ENCODE data around the gene PPP4R3B. TPM values are rescaled to one million over a fixed set of nuclear protein-coding genes. Genes with fewer than 3 reads are reported as not detected.

The PPP4R3B gene
- total RNA-seq, 3 donors from 2014 or later = 66.3 to 72.2 (median 71.2) TPM

GRCh38 chr2:55518841-55519165 is 98.6 kb downstream of the PPP4R3B start:
- ATAC-seq = peak in 1 of 2 donors; percentile 4
- Mint-ChIP-seq H3K9me3 (no peaks in the 10 kb centered on the region), H3K4me1 (ENCODE audit: low read depth) (peaks cover 19% of the 10 kb centered on the region), H3K4me3 (peak overlapping the region; percentile 99), H3K36me3 (ENCODE audit: insufficient read depth) (peaks cover 3% of the 10 kb centered on the region), H3K27me3 (ENCODE audit: low read depth) (no peaks in the 10 kb centered on the region)
- DNase-seq = no peak

DNA sequence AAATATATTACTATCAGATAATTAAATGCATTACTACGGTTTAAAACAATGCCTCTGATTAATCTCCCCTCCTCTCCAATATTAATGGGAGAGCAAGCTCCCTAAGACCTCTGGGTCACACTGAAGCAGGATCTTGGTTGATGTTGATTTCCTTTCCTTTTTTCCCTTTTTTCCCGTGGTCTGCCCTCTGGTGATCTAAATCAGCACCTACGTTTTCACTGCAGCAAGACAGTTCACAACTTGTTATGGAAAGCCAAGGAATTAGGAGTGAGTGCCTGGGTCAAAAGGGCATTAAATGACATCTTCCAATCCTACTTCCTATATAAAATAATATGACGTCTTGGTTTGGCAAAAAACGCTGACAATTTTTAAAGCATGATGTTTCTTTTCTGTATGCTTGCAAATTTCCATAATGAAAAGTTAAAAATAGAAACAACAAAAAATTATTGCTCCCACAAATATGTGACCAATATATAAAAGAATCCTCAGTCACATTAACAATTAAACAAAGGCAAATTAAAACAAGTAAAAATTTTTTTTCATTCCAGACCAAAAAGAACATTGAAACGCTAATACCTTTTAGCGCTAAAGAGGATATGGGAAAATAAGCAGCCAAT is 105.8 kb downstream of the PPP4R3B start:
- Mint-ChIP-seq H3K9me3 (no peaks in the 10 kb centered on the region), H3K4me1 (ENCODE audit: low read depth) (no peaks in the 10 kb centered on the region), H3K4me3 (no peak overlapping the region), H3K36me3 (ENCODE audit: insufficient read depth) (no peaks in the 10 kb centered on the region), H3K27me3 (ENCODE audit: low read depth) (peaks cover 2% of the 10 kb centered on the region)
- DNase-seq (no peak), ATAC-seq (no peak)

GRCh38 chr2:55502590-55503141 is 114.8 kb downstream of the PPP4R3B start:
- ATAC-seq (no peak), DNase-seq (no peak)
- Mint-ChIP-seq H3K36me3 (ENCODE audit: insufficient read depth) (no peaks in the 10 kb centered on the region), H3K4me3 (no peak overlapping the region), H3K4me1 (ENCODE audit: low read depth) (no peaks in the 10 kb centered on the region), H3K27me3 (ENCODE audit: low read depth) (no peaks in the 10 kb centered on the region), H3K9me3 (no peaks in the 10 kb centered on the region)

DNA sequence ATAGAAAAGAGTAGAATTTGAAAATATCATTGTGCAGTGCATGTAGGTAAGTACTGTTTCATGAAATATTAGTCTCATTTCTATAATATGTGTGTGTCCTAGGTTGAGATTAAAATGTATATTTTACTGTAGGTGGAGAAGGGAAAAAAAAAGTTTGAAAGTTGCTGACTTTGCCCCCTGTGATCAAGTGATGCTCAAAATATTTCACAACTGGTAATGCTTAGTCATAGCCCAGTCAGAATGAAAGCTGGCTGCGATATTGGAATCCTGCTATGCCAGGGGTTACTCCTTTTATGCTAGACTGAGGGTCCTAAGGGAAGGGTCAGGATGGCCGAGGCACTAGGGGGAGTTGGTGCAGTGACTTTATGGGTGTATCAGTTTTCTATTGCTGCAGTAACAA is 117.4 kb downstream of the PPP4R3B start:
- no peak overlapping the region for H3K4me3 Mint-ChIP-seq
- DNase-seq = no peak

GRCh38 chr2:55498582-55498981 is 118.8 kb downstream of the PPP4R3B start:
- Mint-ChIP-seq H3K27me3 (ENCODE audit: low read depth) (no peaks in the 10 kb centered on the region), H3K9me3 (no peaks in the 10 kb centered on the region), H3K4me1 (ENCODE audit: low read depth) (no peaks in the 10 kb centered on the region), H3K36me3 (ENCODE audit: insufficient read depth) (no peaks in the 10 kb centered on the region), H3K4me3 (no peak overlapping the region)
- DNase-seq (no peak), ATAC-seq (no peak)

More for the DNA sequence above, 117.4 kb downstream of the PPP4R3B start:
- H3K27me3 Mint-ChIP-seq (ENCODE audit: low read depth) = no peaks in the 10 kb centered on the region
- H3K36me3 Mint-ChIP-seq (ENCODE audit: insufficient read depth) = no peaks in the 10 kb centered on the region
- H3K9me3 Mint-ChIP-seq = no peaks in the 10 kb centered on the region
- no peaks in the 10 kb centered on the region for H3K4me1 Mint-ChIP-seq (ENCODE audit: low read depth)
- ATAC-seq = no peak

Other genes starting within 250 kb of the PPP4R3B start
- 1 to 10 TPM; 6.0 to 7.3 (median 6.2) TPM for gene CCDC88A, start 197.8 kb downstream of the PPP4R3B start, total RNA-seq
- gene CFAP36, start 97.9 kb downstream of the PPP4R3B start, total RNA-seq = 10 to 100 TPM; 24.0 to 26.0 (median 25.8) TPM
- 100 to 1,000 TPM; 103 to 111 (median 110) TPM for gene PNPT1, start 76.2 kb upstream of the PPP4R3B start, total RNA-seq

Measured in activated T-cell treated with anti-CD3 and anti-CD28 coated beads, Interleukin-2, amount 50 U/mL, for 4 hours (primary cell).